Peyer's patch (tissue), 4 donors: Measurements from ENCODE around the gene TMEM167B. TPM values are rescaled to one million over a fixed set of nuclear protein-coding genes. Genes with fewer than 3 reads are reported as not detected.

Experiments used
- DNase-seq, 3 donors: peaks; one replicate each; pipeline ENCODE4 v3.0.0-alpha.2; 2017 to 2019
- H3K27ac ChIP-seq, 4 donors: fragments of 200-600 bp; sonication (generic); one replicate each; pipeline ENCODE4 v1.5.1; 2016 to 2019
- H3K27me3 ChIP-seq, 2 donors: fragments of 200-600 bp; sonication (generic); one replicate each; pipeline ENCODE4 v1.5.1; 2019
- H3K36me3 ChIP-seq, 3 donors: fragments of 200-600 bp; sonication (generic); one replicate each; pipeline ENCODE4 v1.5.1; 2016 to 2019
- H3K4me1 ChIP-seq, 4 donors: fragments of 200-600 bp; sonication (generic); one replicate each; pipeline ENCODE4 v1.5.1; 2016 to 2019
- H3K4me3 ChIP-seq, 4 donors: fragments of 200-600 bp; sonication (generic); 1 replicate in 3 of 4; 2 replicates in 1 of 4; pipeline ENCODE4 v1.5.1; 2016 to 2019; ENCODE audit warnings: mild to moderate bottlenecking in 1 of 4
- H3K9me3 ChIP-seq, 4 donors: fragments of 200-600 bp; sonication (generic); one replicate each; pipeline ENCODE4 v1.5.1; 2016 to 2019; ENCODE audit warnings: mild to moderate bottlenecking in 1 of 4
- POLR2A ChIP-seq, 2 donors: fragments of 450-650 bp; IDR thresholded peaks; one replicate each; pipeline ENCODE4 v1.5.1; 2017; ENCODE audit warnings: antibody characterized with exemption in 2 of 2, mild to moderate bottlenecking in 2 of 2, moderate library complexity in 2 of 2
- total RNA-seq, 4 donors: library from RNA; depleted of rRNA; stranded (reverse); fragments of >200 nt; gene quantifications; one replicate each; pipeline ENCODE4 v1.1.0, GENCODE V29; 2016
- TF ChIP-seq, protein P1 (sequence below), 6 experiments: fragments of 450-650 bp in 4 of 6; fragments of 200-600 bp in 2 of 6; sonication (generic) in 1 of 6; IDR thresholded peaks; one replicate each; pipeline ENCODE4 v1.5.1; 2017 to 2019; ENCODE audit warnings: antibody characterized with exemption in 6 of 6, mild to moderate bottlenecking in 3 of 6, moderate library complexity in 1 of 6

TMEM167B gene
- total RNA-seq, 4 donors from 2014 or later = 11.3 to 17.3 (median 13.7) TPM

DNA sequence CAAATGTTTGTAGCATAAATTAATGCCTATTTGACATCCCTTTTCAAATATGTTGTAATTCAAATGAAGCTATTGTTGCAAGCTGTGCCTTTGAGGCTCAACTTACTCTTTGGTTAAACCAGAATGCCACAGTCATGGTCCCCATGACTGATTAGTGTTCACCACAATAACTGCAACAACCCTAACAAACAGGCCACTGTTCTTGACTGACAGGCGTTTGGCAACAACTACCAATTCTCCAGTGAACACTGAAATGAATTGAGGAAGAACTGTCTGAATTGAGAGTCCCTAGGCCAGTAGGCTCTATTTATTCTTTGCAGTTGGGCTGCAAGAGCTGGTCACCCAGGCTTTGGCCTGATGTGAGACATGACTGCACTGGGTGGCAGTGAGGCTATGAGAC is 6.6 kb upstream of the TMEM167B start:
- no peak for DNase-seq
- no peaks in the 10 kb centered on the region for H3K9me3 ChIP-seq
- no peak overlapping the region for H3K27ac ChIP-seq
- no peaks in the 10 kb centered on the region for H3K27me3 ChIP-seq
- H3K4me1 ChIP-seq = no peaks in the 10 kb centered on the region
- TF ChIP-seq POLR2A (IDR thresholded peaks at IDR 0.05) = no peak
- TF ChIP-seq, protein P1, sequence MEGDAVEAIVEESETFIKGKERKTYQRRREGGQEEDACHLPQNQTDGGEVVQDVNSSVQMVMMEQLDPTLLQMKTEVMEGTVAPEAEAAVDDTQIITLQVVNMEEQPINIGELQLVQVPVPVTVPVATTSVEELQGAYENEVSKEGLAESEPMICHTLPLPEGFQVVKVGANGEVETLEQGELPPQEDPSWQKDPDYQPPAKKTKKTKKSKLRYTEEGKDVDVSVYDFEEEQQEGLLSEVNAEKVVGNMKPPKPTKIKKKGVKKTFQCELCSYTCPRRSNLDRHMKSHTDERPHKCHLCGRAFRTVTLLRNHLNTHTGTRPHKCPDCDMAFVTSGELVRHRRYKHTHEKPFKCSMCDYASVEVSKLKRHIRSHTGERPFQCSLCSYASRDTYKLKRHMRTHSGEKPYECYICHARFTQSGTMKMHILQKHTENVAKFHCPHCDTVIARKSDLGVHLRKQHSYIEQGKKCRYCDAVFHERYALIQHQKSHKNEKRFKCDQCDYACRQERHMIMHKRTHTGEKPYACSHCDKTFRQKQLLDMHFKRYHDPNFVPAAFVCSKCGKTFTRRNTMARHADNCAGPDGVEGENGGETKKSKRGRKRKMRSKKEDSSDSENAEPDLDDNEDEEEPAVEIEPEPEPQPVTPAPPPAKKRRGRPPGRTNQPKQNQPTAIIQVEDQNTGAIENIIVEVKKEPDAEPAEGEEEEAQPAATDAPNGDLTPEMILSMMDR (IDR thresholded peaks at IDR 0.05) = no peak
- H3K4me3 ChIP-seq = no peak overlapping the region
- H3K36me3 ChIP-seq = no peaks in the 10 kb centered on the region

DNA sequence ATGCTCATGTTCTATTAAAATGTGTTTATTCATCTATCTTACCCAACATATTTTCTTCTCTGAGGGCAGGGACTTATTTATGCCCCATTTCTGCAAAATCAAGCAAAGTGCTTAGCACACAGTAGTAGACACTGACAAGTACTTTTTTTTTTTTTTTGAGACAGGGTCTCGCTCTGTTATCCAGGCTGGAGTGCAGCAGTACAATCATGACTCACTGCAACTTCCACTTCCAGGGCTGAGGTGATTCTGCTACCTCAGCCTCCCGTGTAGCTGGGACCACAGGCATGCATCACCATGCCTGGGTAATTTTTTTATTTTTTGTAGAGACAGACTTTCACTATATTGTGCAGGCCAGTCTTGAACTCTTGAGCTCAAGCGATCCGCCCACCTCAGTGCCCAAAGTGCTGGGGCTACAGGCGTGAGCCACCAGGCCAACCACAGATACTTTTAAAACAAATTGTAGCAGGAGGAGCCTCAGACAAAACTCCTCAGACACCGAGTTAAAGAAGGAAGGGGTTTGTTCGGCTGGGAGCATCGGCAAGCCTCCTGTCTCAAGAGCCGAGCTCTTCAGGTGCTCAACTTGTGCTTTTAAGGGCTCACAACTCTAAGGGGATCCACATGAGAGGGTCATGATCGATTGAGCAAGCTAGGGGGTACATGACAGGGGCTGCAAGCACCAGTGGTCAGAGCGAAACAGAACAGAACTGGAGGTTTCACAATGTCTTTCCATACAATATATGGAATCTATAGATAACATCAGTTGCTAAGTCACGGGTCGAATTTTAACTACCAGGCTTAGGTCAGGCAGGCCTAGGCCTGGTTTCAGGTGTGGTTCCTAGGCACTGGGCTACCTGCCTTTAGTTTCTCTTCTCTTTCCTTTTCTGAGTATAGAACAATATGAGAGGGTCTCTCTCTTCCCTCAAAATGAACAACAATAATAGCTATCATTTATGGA is 5.7 kb upstream of the TMEM167B start:
- Histone ChIP-seq H3K36me3 (no peaks in the 10 kb centered on the region), H3K4me3 (no peak overlapping the region), H3K27me3 (no peaks in the 10 kb centered on the region), H3K9me3 (no peaks in the 10 kb centered on the region), H3K27ac (no peak overlapping the region), H3K4me1 (peaks cover 0 to 2% (median 0%) of the 10 kb centered on the region in 4 donors)
- no peak for TF ChIP-seq POLR2A (IDR thresholded peaks at IDR 0.05)
- TF ChIP-seq, protein P1 (IDR thresholded peaks at IDR 0.05) = no peak
- DNase-seq = no peak

DNA sequence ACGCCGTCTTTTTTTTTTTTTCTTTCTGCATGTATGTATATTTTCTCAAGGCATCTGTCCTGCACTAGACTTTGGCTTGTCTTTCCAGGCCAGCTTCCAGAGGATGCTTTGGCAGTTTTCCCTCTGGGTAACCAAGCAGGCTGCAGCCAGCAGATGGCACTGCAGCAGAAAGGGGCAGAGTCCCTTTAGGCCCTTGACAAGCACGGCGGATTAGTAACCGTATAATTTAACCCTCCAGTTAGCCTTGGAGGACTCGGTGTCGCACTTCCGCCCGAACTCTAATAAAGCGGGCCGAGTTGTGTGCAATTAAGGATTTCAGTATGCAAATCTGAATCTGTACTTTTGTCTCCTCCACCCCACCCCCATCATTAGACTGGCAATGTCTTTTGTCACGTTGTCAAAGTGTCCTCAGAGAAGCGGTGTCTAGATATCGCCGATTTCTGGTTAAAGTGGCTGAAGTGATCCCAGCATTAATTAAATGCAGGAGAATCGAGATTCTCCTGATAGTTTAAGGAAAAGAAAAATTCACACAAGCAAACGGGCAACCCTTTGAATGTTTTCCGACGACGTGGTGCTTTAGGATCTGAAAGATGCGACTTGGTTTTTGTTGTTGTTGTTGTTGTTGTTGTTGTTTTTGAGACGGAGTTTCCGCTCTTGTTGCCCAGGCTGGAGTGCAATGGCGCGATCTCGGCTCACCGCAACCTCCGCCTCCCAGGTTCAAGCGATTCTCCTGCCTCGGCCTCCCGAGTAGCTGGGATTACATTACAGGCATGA is 1.1 kb upstream of the TMEM167B start:
- Histone ChIP-seq H3K27me3 (no peaks in the 10 kb centered on the region), H3K27ac (peak overlapping the region; percentile 90 to 99 (median 96)), H3K4me1 (peaks cover 0 to 34% (median 0%) of the 10 kb centered on the region in 4 donors), H3K4me3 (peak overlapping the region in 2 of 4 donors; percentile 81 to 82), H3K9me3 (no peaks in the 10 kb centered on the region), H3K36me3 (peaks cover 0 to 17% (median 0%) of the 10 kb centered on the region in 3 donors)
- DNase-seq = peak in 2 of 3 donors; percentile 86 to 88
- TF ChIP-seq, protein P1 (IDR thresholded peaks at IDR 0.05) = peak in 4 of 6 experiments; percentile 40 to 83 (median 74)
- TF ChIP-seq POLR2A (IDR thresholded peaks at IDR 0.05) = no peak

DNA sequence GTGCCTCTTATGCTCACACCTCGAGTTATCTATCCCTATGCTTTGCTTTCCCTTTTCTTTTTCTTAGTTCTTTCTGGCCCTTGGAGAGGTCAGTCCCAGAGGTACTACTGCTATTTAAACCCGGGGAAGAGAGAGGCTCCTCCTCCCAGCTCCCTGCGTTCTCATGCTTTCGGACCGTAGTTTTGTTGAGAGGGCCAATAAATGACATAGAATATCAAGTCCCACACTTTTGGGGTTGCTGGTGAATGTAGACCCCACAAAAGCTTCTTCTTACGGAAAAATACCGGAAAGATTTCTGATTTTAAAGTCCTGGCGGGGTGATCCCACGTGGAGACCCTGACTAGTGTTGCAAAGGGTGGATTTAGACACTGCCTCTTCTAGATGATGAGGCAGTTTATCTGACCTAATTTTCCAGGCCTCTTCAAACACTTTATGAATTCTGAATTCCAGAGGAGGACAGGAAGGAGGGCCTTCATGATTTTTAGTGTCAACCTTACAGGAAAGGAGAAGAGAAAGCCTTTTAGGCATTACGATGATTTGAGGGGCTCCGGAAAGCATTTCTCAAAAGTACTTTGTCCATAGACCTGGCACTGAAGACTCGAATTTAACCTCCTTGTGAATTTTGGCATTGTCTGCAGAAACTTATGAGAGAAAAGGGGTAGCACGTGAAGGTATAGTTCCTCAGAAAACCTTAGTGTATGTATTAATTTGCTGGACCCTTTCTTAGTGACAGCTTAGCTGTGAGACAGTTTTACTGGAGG is 694 bp downstream of the TMEM167B start:
- Histone ChIP-seq H3K4me3 (peak overlapping the region; percentile 68 to 98 (median 82)), H3K27me3 (no peaks in the 10 kb centered on the region), H3K27ac (peak overlapping the region; percentile 90 to 99 (median 96)), H3K4me1 (peaks cover 0 to 35% (median 0%) of the 10 kb centered on the region in 4 donors), H3K36me3 (peaks cover 0 to 27% (median 0%) of the 10 kb centered on the region in 3 donors), H3K9me3 (no peaks in the 10 kb centered on the region)
- DNase-seq = no peak
- TF ChIP-seq, protein P1 (IDR thresholded peaks at IDR 0.05) = no peak
- no peak for TF ChIP-seq POLR2A (IDR thresholded peaks at IDR 0.05)

DNA sequence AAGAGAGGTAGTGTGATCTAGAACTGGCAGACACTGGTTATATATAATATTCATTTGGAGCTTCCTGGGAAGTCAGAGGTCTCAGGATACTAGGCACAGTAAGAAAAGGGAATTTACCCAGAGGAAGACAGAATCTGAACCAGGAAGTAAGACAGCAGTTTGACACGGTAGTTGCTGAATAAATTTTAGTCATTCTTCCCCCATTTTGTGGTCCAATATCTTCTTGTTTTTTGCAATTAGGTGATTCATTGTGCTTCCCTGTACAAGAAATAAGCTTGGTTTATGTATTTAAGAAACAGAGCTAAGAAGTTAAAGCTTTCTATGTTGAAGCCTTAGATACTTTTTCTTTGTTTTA is 1.3 kb downstream of the TMEM167B start:
- Histone ChIP-seq H3K36me3 (peaks cover 0 to 27% (median 0%) of the 10 kb centered on the region in 3 donors), H3K27me3 (no peaks in the 10 kb centered on the region), H3K4me3 (peak overlapping the region; percentile 68 to 98 (median 82)), H3K4me1 (peaks cover 0 to 35% (median 0%) of the 10 kb centered on the region in 4 donors), H3K9me3 (no peaks in the 10 kb centered on the region), H3K27ac (peak overlapping the region; percentile 90 to 99 (median 96))
- TF ChIP-seq, protein P1 (IDR thresholded peaks at IDR 0.05) = no peak
- no peak for TF ChIP-seq POLR2A (IDR thresholded peaks at IDR 0.05)
- DNase-seq = no peak
